Lower leg skin (tissue), 4 donors: ENCODE data around the gene DIAPH1. TPM values are rescaled to one million over a fixed set of nuclear protein-coding genes. Genes with fewer than 3 reads are reported as not detected.

Source experiments
- DNase-seq, 2 donors: peaks; one replicate each; pipeline ENCODE4 v3.0.0-alpha.2; 2019; ENCODE audit warnings: low spot score in 2 of 2
- H3K4me3 ChIP-seq: fragments of 200-600 bp; sonication (generic); 2 replicates; pipeline ENCODE4 v1.5.1; 2017; ENCODE audit warnings: mild to moderate bottlenecking, low read depth; ENCODE audit not compliant: poor library complexity, severe bottlenecking
- CTCF ChIP-seq, 3 donors: fragments of 450-650 bp; IDR thresholded peaks; one replicate each; pipeline ENCODE4 v1.5.1; 2016; ENCODE audit warnings: antibody characterized with exemption in 3 of 3, mild to moderate bottlenecking in 3 of 3, moderate library complexity in 2 of 3
- POLR2A ChIP-seq, 2 donors: fragments of 450-650 bp; IDR thresholded peaks; one replicate each; pipeline ENCODE4 v1.6.1; 2016 to 2017; ENCODE audit warnings: antibody characterized with exemption in 2 of 2, mild to moderate bottlenecking in 1 of 2, moderate library complexity in 1 of 2
- WGBS, 2 donors: methylation state at CpG; one replicate each; pipeline ENCODE4 v1.1.5; 2018; 5-methylcytosine and 5-hydroxymethylcytosine counted together
- intact Hi-C: fragments of 100-400 bp; cut with DNase I; formaldehyde crosslinking; loops from one replicate; pipeline ENCODE4 v1.15.0; 2023; ENCODE audit warnings: low total_unique reads
- total RNA-seq, 4 donors: library from RNA; depleted of rRNA; stranded (reverse); fragments of >200 nt; gene quantifications; one replicate each; pipeline ENCODE4 v1.1.0, GENCODE V29; 2016

DIAPH1 gene
- total RNA-seq, 4 donors from 2014 or later, result 64.9 to 101 (median 88.7) TPM

- TF ChIP-seq POLR2A (IDR thresholded peaks at IDR 0.05) (no peak), CTCF (IDR thresholded peaks at IDR 0.05) (no peak)
- 57 to 74% methylated on average over 2 of the region's 2 CpGs for WGBS, 2 donors
These were observed 44.7 kb downstream of the DIAPH1 start for GRCh38 chr5:141574122-141574510.

GRCh38 chr5:141573489-141574121 is 45.2 kb downstream of the DIAPH1 start:
- TF ChIP-seq POLR2A (IDR thresholded peaks at IDR 0.05) (no peak), CTCF (IDR thresholded peaks at IDR 0.05) (no peak)
- DNase-seq, result no peak
- no peak overlapping the region for H3K4me3 ChIP-seq
- intact Hi-C loops, result no loop called here
- WGBS, 2 donors, result 60 to 69% methylated on average over 4 of the region's 4 CpGs

More at GRCh38 chr5:141574122-141574510, 44.7 kb downstream of the DIAPH1 start:
- intact Hi-C loops, result no loop called here
- no peak overlapping the region for H3K4me3 ChIP-seq
- no peak for DNase-seq

GRCh38 chr5:141570655-141571054 is 48.1 kb downstream of the DIAPH1 start:
- no peak overlapping the region for H3K4me3 ChIP-seq
- no peak for DNase-seq
- intact Hi-C loops, result no loop called here
- TF ChIP-seq CTCF (IDR thresholded peaks at IDR 0.05) (no peak), POLR2A (IDR thresholded peaks at IDR 0.05) (no peak)

GRCh38 chr5:141567513-141568117 is 51.2 kb downstream of the DIAPH1 start:
- no peak for DNase-seq
- H3K4me3 ChIP-seq, result no peak overlapping the region
- 44 to 46% methylated on average over 2 of the region's 2 CpGs for WGBS, 2 donors
- TF ChIP-seq POLR2A (IDR thresholded peaks at IDR 0.05) (no peak), CTCF (IDR thresholded peaks at IDR 0.05) (no peak)
- intact Hi-C loops, result no loop called here

- TF ChIP-seq POLR2A (IDR thresholded peaks at IDR 0.05), result no peak
- TF ChIP-seq CTCF (IDR thresholded peaks at IDR 0.05), result no peak
- intact Hi-C loops, result no loop called here
- H3K4me3 ChIP-seq, result no peak overlapping the region
- WGBS, 2 donors, result 93 to 95% methylated on average over 8 of the region's 8 CpGs
- DNase-seq, result no peak
These were observed 52.8 kb downstream of the DIAPH1 start for GRCh38 chr5:141565826-141566570.
